ENCODE measurements around the gene APBA1. TPM values are rescaled to one million over a fixed set of nuclear protein-coding genes. Genes with fewer than 3 reads are reported as not detected.

The APBA1 gene
- total RNA-seq, 1 donor, result 1.8 TPM

DNA sequence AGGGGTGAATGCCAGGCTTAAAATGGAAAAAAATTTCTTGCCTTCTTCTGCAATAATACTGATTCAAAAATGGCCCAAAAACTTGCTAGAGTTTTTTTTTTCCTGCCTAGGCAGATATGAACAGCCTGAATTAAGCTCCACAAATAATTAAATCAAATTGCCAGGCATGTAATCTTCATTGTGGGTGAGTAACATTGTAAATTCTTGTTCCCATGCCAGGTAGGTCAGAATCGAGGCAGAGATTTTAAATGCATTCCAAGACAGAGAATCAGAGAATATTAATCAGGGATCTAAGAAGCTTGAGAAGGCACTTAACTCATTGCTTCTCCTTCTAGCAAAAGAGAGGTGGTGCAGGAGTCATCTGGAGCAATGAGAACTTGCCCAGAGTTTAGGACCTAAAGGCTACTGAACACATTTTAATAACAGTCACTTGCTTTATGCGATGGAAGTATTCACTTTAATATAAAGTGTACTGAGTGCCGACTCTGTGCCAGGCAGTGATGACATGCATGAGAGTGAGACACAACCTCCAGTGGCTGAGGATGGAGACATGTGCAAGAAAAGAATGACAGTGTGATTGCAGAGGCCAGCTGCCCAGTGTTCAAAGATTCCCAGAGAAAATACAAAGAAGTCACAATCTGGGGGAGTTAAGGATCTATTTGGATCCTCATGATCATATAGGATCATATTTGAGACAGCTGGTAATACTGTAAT, 102.3 kb downstream of the APBA1 start:
- TF ChIP-seq CTCF (IDR thresholded peaks at IDR 0.05; ENCODE audit: extremely low read depth, low read depth, low read length), result no peak

DNA sequence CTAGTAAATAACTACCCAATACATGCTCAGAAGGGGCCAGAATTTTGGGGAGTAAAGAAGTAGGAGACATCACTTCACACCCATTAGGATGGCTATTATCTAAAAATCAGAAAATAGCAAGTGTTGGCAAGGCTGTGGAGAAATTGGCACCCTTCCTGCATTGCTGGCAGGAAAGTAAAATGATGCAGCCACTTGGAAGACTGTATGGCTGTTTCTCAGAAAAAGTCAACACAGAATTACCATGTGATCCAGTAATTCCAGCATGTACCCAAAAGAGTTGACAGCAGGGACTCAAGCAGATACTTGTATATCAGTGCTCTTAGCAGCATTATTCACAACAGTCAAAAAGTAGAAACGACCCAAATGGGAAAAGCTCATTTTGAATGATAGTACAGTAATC, 107.6 kb downstream of the APBA1 start:
- Histone ChIP-seq H2AFZ (ENCODE audit: low read length) (no peak overlapping the region), H3K79me2 (ENCODE audit: insufficient read depth, low read length) (no peaks in the 10 kb centered on the region), H3K27me3 (ENCODE audit: insufficient read depth, low read length) (no peaks in the 10 kb centered on the region), H3K4me1 (ENCODE audit: insufficient read depth, low read length) (peaks cover 7% of the 10 kb centered on the region), H4K20me1 (ENCODE audit: insufficient read depth, low read length) (no peaks in the 10 kb centered on the region), H3K36me3 (ENCODE audit: insufficient read depth, low read length) (no peaks in the 10 kb centered on the region), H3K27ac (ENCODE audit: low read depth, low read length) (no peak overlapping the region), H3K4me2 (ENCODE audit: insufficient read depth, low read length) (no peak overlapping the region), H3K4me3 (ENCODE audit: insufficient read depth, low read length) (no peak overlapping the region), H3K9me3 (ENCODE audit: low read depth, low read length) (no peaks in the 10 kb centered on the region)
- no peak for TF ChIP-seq CTCF (IDR thresholded peaks at IDR 0.05; ENCODE audit: extremely low read depth, low read depth, low read length)
- no peak for DNase-seq (ENCODE audit: insufficient read length, low spot score, missing footprints)

More for the DNA sequence above, 102.3 kb downstream of the APBA1 start:
- Histone ChIP-seq H4K20me1 (ENCODE audit: insufficient read depth, low read length) (no peaks in the 10 kb centered on the region), H3K9me3 (ENCODE audit: low read depth, low read length) (no peaks in the 10 kb centered on the region), H3K27ac (ENCODE audit: low read depth, low read length) (peak overlapping the region; percentile 40), H2AFZ (ENCODE audit: low read length) (no peak overlapping the region), H3K4me3 (ENCODE audit: insufficient read depth, low read length) (no peak overlapping the region), H3K4me2 (ENCODE audit: insufficient read depth, low read length) (peak overlapping the region; percentile 47), H3K36me3 (ENCODE audit: insufficient read depth, low read length) (no peaks in the 10 kb centered on the region), H3K27me3 (ENCODE audit: insufficient read depth, low read length) (no peaks in the 10 kb centered on the region), H3K79me2 (ENCODE audit: insufficient read depth, low read length) (no peaks in the 10 kb centered on the region), H3K4me1 (ENCODE audit: insufficient read depth, low read length) (peaks cover 29% of the 10 kb centered on the region)
- no peak for DNase-seq (ENCODE audit: insufficient read length, low spot score, missing footprints)

DNA sequence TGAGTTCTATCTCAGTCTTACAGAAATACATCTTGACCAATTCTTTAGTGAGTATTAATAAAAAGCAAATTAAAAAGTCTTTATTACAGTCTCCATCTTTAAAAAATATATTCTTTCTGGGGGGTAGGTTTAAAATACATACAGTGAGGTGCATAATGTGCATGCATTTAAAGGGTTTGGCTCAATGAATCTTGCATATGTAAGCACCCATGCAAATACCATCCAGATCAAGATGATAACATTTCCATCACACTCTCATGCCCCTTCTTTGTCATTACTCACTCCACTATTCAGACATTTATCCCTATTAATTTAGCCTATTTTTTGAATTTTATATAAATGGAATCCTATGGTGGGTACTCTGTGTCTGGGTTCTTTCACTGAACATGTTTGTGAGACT, 113.0 kb downstream of the APBA1 start:
- Histone ChIP-seq H2AFZ (ENCODE audit: low read length) (no peak overlapping the region), H3K79me2 (ENCODE audit: insufficient read depth, low read length) (no peaks in the 10 kb centered on the region), H3K4me2 (ENCODE audit: insufficient read depth, low read length) (no peak overlapping the region), H3K4me1 (ENCODE audit: insufficient read depth, low read length) (peaks cover 11% of the 10 kb centered on the region), H3K27me3 (ENCODE audit: insufficient read depth, low read length) (no peaks in the 10 kb centered on the region), H3K36me3 (ENCODE audit: insufficient read depth, low read length) (no peaks in the 10 kb centered on the region), H3K9me3 (ENCODE audit: low read depth, low read length) (no peaks in the 10 kb centered on the region), H3K4me3 (ENCODE audit: insufficient read depth, low read length) (no peak overlapping the region), H3K27ac (ENCODE audit: low read depth, low read length) (no peak overlapping the region), H4K20me1 (ENCODE audit: insufficient read depth, low read length) (no peaks in the 10 kb centered on the region)
- TF ChIP-seq CTCF (IDR thresholded peaks at IDR 0.05; ENCODE audit: extremely low read depth, low read depth, low read length), result no peak
- no peak for DNase-seq (ENCODE audit: insufficient read length, low spot score, missing footprints)

- Histone ChIP-seq H3K36me3 (ENCODE audit: insufficient read depth, low read length) (no peaks in the 10 kb centered on the region), H4K20me1 (ENCODE audit: insufficient read depth, low read length) (no peaks in the 10 kb centered on the region), H3K27me3 (ENCODE audit: insufficient read depth, low read length) (no peaks in the 10 kb centered on the region), H3K4me1 (ENCODE audit: insufficient read depth, low read length) (peaks cover 11% of the 10 kb centered on the region), H3K9me3 (ENCODE audit: low read depth, low read length) (no peaks in the 10 kb centered on the region), H3K4me2 (ENCODE audit: insufficient read depth, low read length) (no peak overlapping the region), H2AFZ (ENCODE audit: low read length) (no peak overlapping the region), H3K79me2 (ENCODE audit: insufficient read depth, low read length) (no peaks in the 10 kb centered on the region), H3K4me3 (ENCODE audit: insufficient read depth, low read length) (no peak overlapping the region), H3K27ac (ENCODE audit: low read depth, low read length) (no peak overlapping the region)
- no peak for TF ChIP-seq CTCF (IDR thresholded peaks at IDR 0.05; ENCODE audit: extremely low read depth, low read depth, low read length)
- no peak for DNase-seq (ENCODE audit: insufficient read length, low spot score, missing footprints)
These were observed 115.5 kb downstream of the APBA1 start for GRCh38 chr9:69556707-69557106.
